T-helper 1 cell (primary cell): ENCODE measurements around the gene FOXA2.
"Not testable (repeated sequence)": the region's sequence is repeated elsewhere in the genome, so short reads cannot be mapped to it uniquely, and the experiment has no call there.

ENCODE experiments used
- DNase-seq, 5 donors: peaks; one replicate each; pipeline ENCODE4 v3.0.0-alpha.2; 2012 to 2020

FOXA2 gene

GRCh38 chr20:22567944-22568871 lies 16.2 kb downstream of the FOXA2 start:
- DNase-seq = no peak

GRCh38 chr20:22566876-22567658 lies 17.3 kb downstream of the FOXA2 start:
- DNase-seq = no peak

- DNase-seq = no peak
Observed at GRCh38 chr20:22563062-22563965, 21.1 kb downstream of the FOXA2 start.

- DNase-seq = no peak
Observed at GRCh38 chr20:22562620-22563019, 21.8 kb downstream of the FOXA2 start.

- no peak for DNase-seq
Observed at GRCh38 chr20:22561965-22562577, 22.3 kb downstream of the FOXA2 start.

- DNase-seq = no peak
Observed at GRCh38 chr20:22560817-22561216, 23.6 kb downstream of the FOXA2 start.

- no peak for DNase-seq
Observed at GRCh38 chr20:22559711-22560318, 24.6 kb downstream of the FOXA2 start.

GRCh38 chr20:22557403-22558276 lies 26.7 kb downstream of the FOXA2 start:
- no peak for DNase-seq

GRCh38 chr20:22556565-22557056 lies 27.8 kb downstream of the FOXA2 start:
- no peak for DNase-seq

- DNase-seq = no peak
Observed at GRCh38 chr20:22555791-22556564, 28.4 kb downstream of the FOXA2 start.

- DNase-seq = no peak
Observed at GRCh38 chr20:22554391-22554790, 30.0 kb downstream of the FOXA2 start.

GRCh38 chr20:22550514-22550913 lies 33.9 kb downstream of the FOXA2 start:
- not testable (repeated sequence) for DNase-seq

GRCh38 chr20:22548040-22548439 lies 36.3 kb downstream of the FOXA2 start:
- no peak for DNase-seq

- no peak for DNase-seq
Observed at GRCh38 chr20:22546344-22546743, 38.0 kb downstream of the FOXA2 start.

- DNase-seq = no peak
Observed at GRCh38 chr20:22545045-22545444, 39.3 kb downstream of the FOXA2 start.

- no peak for DNase-seq
Observed at GRCh38 chr20:22544462-22544861, 39.9 kb downstream of the FOXA2 start.

- no peak for DNase-seq
Observed at GRCh38 chr20:22542427-22542826, 41.9 kb downstream of the FOXA2 start.

GRCh38 chr20:22540832-22541231 lies 43.5 kb downstream of the FOXA2 start:
- DNase-seq = no peak

GRCh38 chr20:22536956-22537756 lies 47.2 kb downstream of the FOXA2 start:
- DNase-seq = no peak
